H9 (cell line): ENCODE data around the gene RIMKLA. TPM values are rescaled to one million over a fixed set of nuclear protein-coding genes. Genes with fewer than 3 reads are reported as not detected.

ENCODE experiments used
- DNase-seq: peaks from one replicate; pipeline ENCODE4 v3.0.0-alpha.2; 2017
- H2AFZ ChIP-seq: one replicate; pipeline ENCODE4 v1.6.1; 2013; ENCODE audit warnings: mild to moderate bottlenecking, low read length, control low read depth, moderate library complexity
- H2AK5ac ChIP-seq: 2 replicates; pipeline ENCODE4 v1.6.1; 2013; ENCODE audit warnings: low read length, control low read depth, mixed read lengths; ENCODE audit not compliant: insufficient read length
- H2BK120ac ChIP-seq: one replicate; pipeline ENCODE4 v1.6.1; 2013; ENCODE audit warnings: low read depth, mild to moderate bottlenecking, low read length, control low read depth, inconsistent platforms; ENCODE audit not compliant: poor library complexity, severe bottlenecking
- H2BK12ac ChIP-seq: 2 replicates; pipeline ENCODE4 v1.6.1; 2013; ENCODE audit warnings: low read length, control low read depth, mixed read lengths, low read depth; ENCODE audit not compliant: insufficient read length
- H2BK15ac ChIP-seq: 2 replicates; pipeline ENCODE4 v1.6.1; 2013; ENCODE audit warnings: low read depth, low read length, control low read depth
- H2BK20ac ChIP-seq: one replicate; pipeline ENCODE4 v1.6.1; 2013; ENCODE audit warnings: low read depth, mild to moderate bottlenecking, low read length, control low read depth, inconsistent platforms; ENCODE audit not compliant: poor library complexity, severe bottlenecking
- H2BK5ac ChIP-seq: 2 replicates; pipeline ENCODE4 v1.6.1; 2013; ENCODE audit warnings: low read length, control low read depth, mixed read lengths; ENCODE audit not compliant: insufficient read length
- H3K14ac ChIP-seq: 2 replicates; pipeline ENCODE4 v1.6.1; 2013; ENCODE audit warnings: low read length, control low read depth; ENCODE audit not compliant: insufficient read depth
- H3K18ac ChIP-seq: 2 replicates; pipeline ENCODE4 v1.6.1; 2013; ENCODE audit warnings: low read depth, mild to moderate bottlenecking, mixed read lengths, low read length, control low read depth; ENCODE audit not compliant: insufficient read length
- H3K23ac ChIP-seq: 2 replicates; pipeline ENCODE4 v1.6.1; 2013; ENCODE audit warnings: low read length, control low read depth, mixed read lengths, low read depth; ENCODE audit not compliant: insufficient read length
- H3K23me2 ChIP-seq: 2 replicates; pipeline ENCODE4 v1.6.1; 2013; ENCODE audit warnings: low read depth, mild to moderate bottlenecking, mixed read lengths, low read length, control low read depth; ENCODE audit not compliant: insufficient read length, poor library complexity, severe bottlenecking
- H3K27ac ChIP-seq: 2 replicates; pipeline ENCODE4 v1.5.1; 2013; ENCODE audit warnings: low read length, control low read depth, mixed read lengths, low read depth; ENCODE audit not compliant: insufficient read length
- H3K27me3 ChIP-seq: 2 replicates; pipeline ENCODE4 v1.6.1; 2013; ENCODE audit warnings: low read length, control low read depth, inconsistent platforms; ENCODE audit not compliant: insufficient read depth
- H3K4ac ChIP-seq: 2 replicates; pipeline ENCODE4 v1.6.1; 2013; ENCODE audit warnings: low read depth, mild to moderate bottlenecking, control low read depth, inconsistent platforms, low read length, moderate library complexity
- H3K4me1 ChIP-seq: 2 replicates; pipeline ENCODE4 v1.6.1; 2013; ENCODE audit warnings: low read length, control low read depth, inconsistent platforms; ENCODE audit not compliant: insufficient read depth
- H3K4me2 ChIP-seq: 2 replicates; pipeline ENCODE4 v1.6.1; 2013; ENCODE audit warnings: low read length, control low read depth, mixed read lengths; ENCODE audit not compliant: insufficient read length, insufficient read depth
- H3K56ac ChIP-seq: 2 replicates; pipeline ENCODE4 v1.6.1; 2013; ENCODE audit warnings: low read depth, mild to moderate bottlenecking, mixed read lengths, low read length, control low read depth; ENCODE audit not compliant: insufficient read length
- H3K79me1 ChIP-seq: 2 replicates; pipeline ENCODE4 v1.6.1; 2013; ENCODE audit warnings: low read depth, mild to moderate bottlenecking, moderate library complexity, low read length, control low read depth, inconsistent platforms; ENCODE audit not compliant: insufficient read depth, poor library complexity, severe bottlenecking
- H3K79me2 ChIP-seq: 2 replicates; pipeline ENCODE4 v1.6.1; 2013; ENCODE audit warnings: low read length, control low read depth, inconsistent platforms; ENCODE audit not compliant: insufficient read depth
- H3K9ac ChIP-seq: 2 replicates; pipeline ENCODE4 v1.6.1; 2013; ENCODE audit warnings: low read length, control low read depth, mixed read lengths; ENCODE audit not compliant: insufficient read length; ENCODE audit errors: extremely low read depth
- H3K9me3 ChIP-seq: one replicate; pipeline ENCODE4 v1.6.1; 2013; ENCODE audit warnings: low read depth, low read length, inconsistent platforms; ENCODE audit not compliant: control insufficient read depth
- H3T11ph ChIP-seq: one replicate; pipeline ENCODE4 v1.6.1; 2013; ENCODE audit warnings: mild to moderate bottlenecking, low read length, control low read depth, inconsistent platforms
- H4K20me1 ChIP-seq: one replicate; pipeline ENCODE4 v1.6.1; 2013; ENCODE audit not compliant: control insufficient read depth, insufficient read length, insufficient read depth
- H4K5ac ChIP-seq: 2 replicates; pipeline ENCODE4 v1.6.1; 2013; ENCODE audit warnings: low read depth, mild to moderate bottlenecking, mixed read lengths, low read length, control low read depth; ENCODE audit not compliant: insufficient read length
- H4K8ac ChIP-seq: replicated peaks from 2 replicates; pipeline ENCODE4 v1.6.1; 2013; ENCODE audit warnings: low read length, control low read depth, mixed read lengths, low read depth; ENCODE audit not compliant: insufficient read length
- H4K91ac ChIP-seq: 2 replicates; pipeline ENCODE4 v1.6.1; 2013; ENCODE audit warnings: low read depth, mild to moderate bottlenecking, moderate library complexity, mixed read lengths, low read length, control low read depth; ENCODE audit not compliant: insufficient read length
- H3K27ac Mint-ChIP-seq, 3 experiments: 2 replicates in 2 of 3; 3 replicates in 1 of 3; pipeline ENCODE4 v1.8.0; 2020 to 2021; ENCODE audit warnings: mixed read lengths in 3 of 3, mild to moderate bottlenecking in 1 of 3, moderate library complexity in 1 of 3
- H3K27me3 Mint-ChIP-seq: 2 replicates; pipeline ENCODE4 v1.8.0; 2021; ENCODE audit warnings: low read depth, mild to moderate bottlenecking, moderate library complexity, mixed read lengths
- H3K36me3 Mint-ChIP-seq, 3 experiments: 2 replicates in 2 of 3; 3 replicates in 1 of 3; pipeline ENCODE4 v1.8.0; 2020 to 2021; ENCODE audit warnings: low read depth in 3 of 3, mixed read lengths in 3 of 3; ENCODE audit not compliant: insufficient read depth in 1 of 3
- H3K4me1 Mint-ChIP-seq, 2 experiments: 2 replicates each; pipeline ENCODE4 v1.8.0; 2020; ENCODE audit warnings: mixed read lengths in 2 of 2
- H3K4me3 Mint-ChIP-seq, 2 experiments: 2 replicates in 1 of 2; 3 replicates in 1 of 2; pipeline ENCODE4 v1.8.0; 2020 to 2021; ENCODE audit warnings: mild to moderate bottlenecking in 2 of 2, mixed read lengths in 2 of 2, moderate library complexity in 1 of 2
- H3K9me3 Mint-ChIP-seq, 2 experiments: 2 replicates in 1 of 2; 3 replicates in 1 of 2; pipeline ENCODE4 v1.8.0; 2020; ENCODE audit warnings: mild to moderate bottlenecking in 2 of 2, mixed read lengths in 2 of 2, moderate library complexity in 1 of 2
- WGBS: extraction: QIAGEN DNeasy Blood & Tissue Kit; methylation state at CpG from one replicate; pipeline ENCODE4 v1.1.7; 2013; ENCODE audit warnings: missing lambda C conversion rate, low lambda C conversion rate, mixed read lengths; ENCODE audit not compliant: insufficient read length; ENCODE audit errors: extremely low coverage; 5-methylcytosine and 5-hydroxymethylcytosine counted together
- total RNA-seq: library from RNA; stranded (reverse); gene quantifications from 2 replicates; pipeline ENCODE4 v1.2.1, GENCODE V29; 2021
- TF ChIP-seq, protein P1 (sequence below): fragments of 200-600 bp; sonication (generic); conservative IDR thresholded peaks from 3 replicates; pipeline ENCODE4 v1.8.0; 2021; ENCODE audit warnings: antibody characterized with exemption, mild to moderate bottlenecking

The RIMKLA gene
- total RNA-seq, 1 experiment from 2014 or later, result 4.7 TPM

DNA sequence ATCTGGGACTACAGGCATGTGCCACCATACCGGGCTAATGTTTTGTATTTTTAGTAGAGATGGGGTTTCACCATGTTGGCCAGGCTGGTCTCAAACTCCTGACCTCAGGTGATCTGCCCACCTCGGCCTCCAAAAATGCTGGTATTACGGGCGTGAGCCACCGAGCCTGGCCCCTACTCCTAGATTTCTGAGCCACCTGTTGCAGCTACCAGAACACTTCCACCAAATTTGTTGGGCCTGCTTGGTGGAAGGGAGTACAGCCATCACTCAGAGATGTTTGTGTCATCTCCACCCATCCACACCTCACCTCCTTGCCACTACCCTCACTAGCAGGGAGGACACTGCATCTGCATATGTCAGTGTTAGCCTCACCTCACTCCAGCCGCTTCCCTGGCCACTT is 5.5 kb downstream of the RIMKLA start:
- Histone ChIP-seq H3K27ac (no peak overlapping the region), H3K4ac (no peak overlapping the region), H3K56ac (no peak overlapping the region), H3T11ph (no peak overlapping the region), H3K9me3 (no peaks in the 10 kb centered on the region), H3K23ac (no peak overlapping the region), H4K20me1 (no peaks in the 10 kb centered on the region), H3K18ac (no peak overlapping the region), H4K91ac (no peak overlapping the region), H3K23me2 (no peaks in the 10 kb centered on the region), H4K5ac (no peak overlapping the region), H3K4me2 (no peak overlapping the region), H2BK12ac (no peak overlapping the region), H3K79me2 (no peaks in the 10 kb centered on the region), H2BK20ac (no peak overlapping the region), H3K4me1 (no peaks in the 10 kb centered on the region), H2AFZ (no peak overlapping the region), H2AK5ac (no peak overlapping the region), H2BK5ac (no peak overlapping the region), H2BK120ac (no peak overlapping the region), H3K27me3 (peaks cover 2% of the 10 kb centered on the region; the same call in 1 of the 2 replicates), H3K9ac (no peak overlapping the region), H4K8ac (no peak overlapping the region), H2BK15ac (no peak overlapping the region), H3K79me1 (no peaks in the 10 kb centered on the region), H3K14ac (no peak overlapping the region)
- Mint-ChIP-seq H3K36me3 (no peaks in the 10 kb centered on the region), H3K4me1 (peaks cover 8% of the 10 kb centered on the region in 2 experiments), H3K27me3 (peaks cover 20% of the 10 kb centered on the region), H3K4me3 (no peak overlapping the region), H3K27ac (0 out of 7 replicates have a peak overlapping the region, but pooled peaks of 1 of the 3 experiments have one; percentile 57), H3K9me3 (no peaks in the 10 kb centered on the region)
- DNase-seq, result no peak
- no CpG with 5 or more reads among the region's 6 CpGs for WGBS
- TF ChIP-seq, protein P1, sequence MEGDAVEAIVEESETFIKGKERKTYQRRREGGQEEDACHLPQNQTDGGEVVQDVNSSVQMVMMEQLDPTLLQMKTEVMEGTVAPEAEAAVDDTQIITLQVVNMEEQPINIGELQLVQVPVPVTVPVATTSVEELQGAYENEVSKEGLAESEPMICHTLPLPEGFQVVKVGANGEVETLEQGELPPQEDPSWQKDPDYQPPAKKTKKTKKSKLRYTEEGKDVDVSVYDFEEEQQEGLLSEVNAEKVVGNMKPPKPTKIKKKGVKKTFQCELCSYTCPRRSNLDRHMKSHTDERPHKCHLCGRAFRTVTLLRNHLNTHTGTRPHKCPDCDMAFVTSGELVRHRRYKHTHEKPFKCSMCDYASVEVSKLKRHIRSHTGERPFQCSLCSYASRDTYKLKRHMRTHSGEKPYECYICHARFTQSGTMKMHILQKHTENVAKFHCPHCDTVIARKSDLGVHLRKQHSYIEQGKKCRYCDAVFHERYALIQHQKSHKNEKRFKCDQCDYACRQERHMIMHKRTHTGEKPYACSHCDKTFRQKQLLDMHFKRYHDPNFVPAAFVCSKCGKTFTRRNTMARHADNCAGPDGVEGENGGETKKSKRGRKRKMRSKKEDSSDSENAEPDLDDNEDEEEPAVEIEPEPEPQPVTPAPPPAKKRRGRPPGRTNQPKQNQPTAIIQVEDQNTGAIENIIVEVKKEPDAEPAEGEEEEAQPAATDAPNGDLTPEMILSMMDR, result no peak
